ENCODE results near the gene TOM1L1.

TOM1L1 gene

GRCh38 chr17:54947396-54947795 is 46.7 kb downstream of the TOM1L1 start:
- no peak overlapping the region for H3K27ac Mint-ChIP-seq

GRCh38 chr17:54948380-54948779 is 47.7 kb downstream of the TOM1L1 start:
- H3K4me1 Mint-ChIP-seq: no peaks in the 10 kb centered on the region
- no peak for DNase-seq
- H3K27me3 Mint-ChIP-seq: peaks cover 0 to 5% of the 10 kb centered on the region in 2 donors
- peaks cover 0 to 1% of the 10 kb centered on the region in 2 donors for H3K9me3 Mint-ChIP-seq
- no peak overlapping the region for H3K4me3 Mint-ChIP-seq
- peak; percentile 54 to 68 for ATAC-seq (replicated peaks)
- H3K36me3 Mint-ChIP-seq: peaks cover 9 to 25% of the 10 kb centered on the region in 2 donors
- H3K27ac Mint-ChIP-seq: no peak overlapping the region

More at GRCh38 chr17:54947396-54947795, 46.7 kb downstream of the TOM1L1 start:
- Mint-ChIP-seq H3K4me1 (no peaks in the 10 kb centered on the region), H3K36me3 (peaks cover 6 to 20% of the 10 kb centered on the region in 2 donors), H3K4me3 (no peak overlapping the region), H3K9me3 (peaks cover 0 to 1% of the 10 kb centered on the region in 2 donors), H3K27me3 (peaks cover 0 to 5% of the 10 kb centered on the region in 2 donors)
- DNase-seq: no peak
- no peak for ATAC-seq (replicated peaks)

- Mint-ChIP-seq H3K36me3 (peaks cover 14 to 36% of the 10 kb centered on the region in 2 donors), H3K27ac (no peak overlapping the region)
These were observed 49.5 kb downstream of the TOM1L1 start for GRCh38 chr17:54950116-54950515.

GRCh38 chr17:54951286-54951685 is 50.6 kb downstream of the TOM1L1 start:
- Mint-ChIP-seq H3K36me3 (peaks cover 14 to 46% of the 10 kb centered on the region in 2 donors), H3K9me3 (peaks cover 0 to 1% of the 10 kb centered on the region in 2 donors), H3K27me3 (peaks cover 0 to 5% of the 10 kb centered on the region in 2 donors), H3K27ac (no peak overlapping the region), H3K4me1 (no peaks in the 10 kb centered on the region), H3K4me3 (no peak overlapping the region)
- ATAC-seq (replicated peaks) (no peak), DNase-seq (no peak)

More at GRCh38 chr17:54950116-54950515, 49.5 kb downstream of the TOM1L1 start:
- peaks cover 0 to 1% of the 10 kb centered on the region in 2 donors for H3K9me3 Mint-ChIP-seq
- no peak for DNase-seq
- ATAC-seq (replicated peaks): no peak
- H3K27me3 Mint-ChIP-seq: peaks cover 0 to 5% of the 10 kb centered on the region in 2 donors
- no peak overlapping the region for H3K4me3 Mint-ChIP-seq
- H3K4me1 Mint-ChIP-seq: no peaks in the 10 kb centered on the region

- H3K27me3 Mint-ChIP-seq: no peaks in the 10 kb centered on the region
- no peaks in the 10 kb centered on the region for H3K9me3 Mint-ChIP-seq
- no peak overlapping the region for H3K27ac Mint-ChIP-seq
- no peak for ATAC-seq (replicated peaks)
- H3K4me1 Mint-ChIP-seq: no peaks in the 10 kb centered on the region
- H3K36me3 Mint-ChIP-seq: peaks cover 26 to 61% of the 10 kb centered on the region in 2 donors
- DNase-seq: no peak
- H3K4me3 Mint-ChIP-seq: no peak overlapping the region
These were observed 56.1 kb downstream of the TOM1L1 start for GRCh38 chr17:54956791-54957190.

GRCh38 chr17:54967621-54968261 is 67.1 kb downstream of the TOM1L1 start:
- ATAC-seq (replicated peaks) (peak; percentile 35 to 38), DNase-seq (no peak)
- H3K27me3 Mint-ChIP-seq: no peaks in the 10 kb centered on the region
- no peaks in the 10 kb centered on the region for H3K9me3 Mint-ChIP-seq
- H3K4me3 Mint-ChIP-seq: no peak overlapping the region
- no peaks in the 10 kb centered on the region for H3K36me3 Mint-ChIP-seq
- peaks cover 6 to 16% of the 10 kb centered on the region in 2 donors for H3K4me1 Mint-ChIP-seq
- no peak overlapping the region for H3K27ac Mint-ChIP-seq

- DNase-seq (peak; percentile 95), ATAC-seq (replicated peaks) (peak; percentile 95)
- Mint-ChIP-seq H3K36me3 (no peaks in the 10 kb centered on the region), H3K27me3 (no peaks in the 10 kb centered on the region), H3K9me3 (no peaks in the 10 kb centered on the region), H3K4me1 (peaks cover 6 to 16% of the 10 kb centered on the region in 2 donors), H3K4me3 (no peak within 1 kb of the TSS), H3K27ac (no peak within 1 kb of the TSS)
These were observed 67.8 kb downstream of the TOM1L1 start, which contains the start of the genes COX11 and STXBP4 for GRCh38 chr17:54968262-54968987. TSS of gene COX11 (minus strand) at chr17:54968654. CDS start at chr17:54968646, 8 bp downstream. TSS of gene STXBP4 (plus strand) at chr17:54968765. CDS start at chr17:54986220, 17,455 bp downstream.

GRCh38 chr17:54968988-54969332 is 68.3 kb downstream of the TOM1L1 start:
- Mint-ChIP-seq H3K27me3 (no peaks in the 10 kb centered on the region), H3K4me1 (peaks cover 6 to 16% of the 10 kb centered on the region in 2 donors), H3K27ac (no peak overlapping the region), H3K4me3 (no peak overlapping the region), H3K36me3 (no peaks in the 10 kb centered on the region), H3K9me3 (no peaks in the 10 kb centered on the region)
- ATAC-seq (replicated peaks) (peak; percentile 52 to 57), DNase-seq (no peak)

- H3K36me3 Mint-ChIP-seq: no peaks in the 10 kb centered on the region
- no peak overlapping the region for H3K27ac Mint-ChIP-seq
- no peaks in the 10 kb centered on the region for H3K27me3 Mint-ChIP-seq
- peaks cover 6 to 16% of the 10 kb centered on the region in 2 donors for H3K4me1 Mint-ChIP-seq
- no peak overlapping the region for H3K4me3 Mint-ChIP-seq
- ATAC-seq (replicated peaks): no peak
- no peaks in the 10 kb centered on the region for H3K9me3 Mint-ChIP-seq
- DNase-seq: no peak
These were observed 69.3 kb downstream of the TOM1L1 start for GRCh38 chr17:54969658-54970572.

- ATAC-seq (replicated peaks): no peak
- H3K27ac Mint-ChIP-seq: no peak overlapping the region
- H3K36me3 Mint-ChIP-seq: no peaks in the 10 kb centered on the region
- H3K27me3 Mint-ChIP-seq: no peaks in the 10 kb centered on the region
- no peak for DNase-seq
- H3K4me3 Mint-ChIP-seq: no peak overlapping the region
- peaks cover 9 to 21% of the 10 kb centered on the region in 2 donors for H3K4me1 Mint-ChIP-seq
- no peaks in the 10 kb centered on the region for H3K9me3 Mint-ChIP-seq
These were observed 70.5 kb downstream of the TOM1L1 start for GRCh38 chr17:54971147-54971546.

- Mint-ChIP-seq H3K4me3 (no peak overlapping the region), H3K27me3 (no peaks in the 10 kb centered on the region), H3K9me3 (no peaks in the 10 kb centered on the region), H3K4me1 (peaks cover 5 to 14% of the 10 kb centered on the region in 2 donors), H3K27ac (no peak overlapping the region), H3K36me3 (no peaks in the 10 kb centered on the region)
- DNase-seq (no peak), ATAC-seq (replicated peaks) (no peak)
These were observed 71.2 kb downstream of the TOM1L1 start for GRCh38 chr17:54971901-54972300.

GRCh38 chr17:54972406-54973138 is 71.9 kb downstream of the TOM1L1 start:
- ATAC-seq (replicated peaks) (no peak), DNase-seq (no peak)
- peaks cover 4 to 8% of the 10 kb centered on the region in 2 donors for H3K4me1 Mint-ChIP-seq
- H3K27me3 Mint-ChIP-seq: no peaks in the 10 kb centered on the region
- H3K27ac Mint-ChIP-seq: no peak overlapping the region
- H3K9me3 Mint-ChIP-seq: no peaks in the 10 kb centered on the region
- H3K36me3 Mint-ChIP-seq: no peaks in the 10 kb centered on the region
- no peak overlapping the region for H3K4me3 Mint-ChIP-seq

- Mint-ChIP-seq H3K9me3 (no peaks in the 10 kb centered on the region), H3K27ac (no peak overlapping the region), H3K27me3 (no peaks in the 10 kb centered on the region), H3K36me3 (peaks cover 0 to 7% of the 10 kb centered on the region in 2 donors), H3K4me1 (peaks cover 3 to 11% of the 10 kb centered on the region in 2 donors), H3K4me3 (no peak overlapping the region)
- DNase-seq: no peak
- ATAC-seq (replicated peaks): no peak
These were observed 74.1 kb downstream of the TOM1L1 start for GRCh38 chr17:54974759-54975158.

All from stimulated activated naive B cell treated with anti-CD40 and anti-IgM and Interleukin-4, amounts not matched to agents 10 μg/mL and 1 μg/mL and 100 μg/mL, for 72 hours (primary cell).